Esophagus (tissue), 2 donors: ENCODE measurements around the gene PPP4C. TPM values are rescaled to one million over a fixed set of nuclear protein-coding genes. Genes with fewer than 3 reads are reported as not detected.

Source experiments
- polyA plus RNA-seq, 2 donors: library from polyadenylated mRNA; stranded (reverse); fragments of 200-250 nt; gene quantifications; one replicate each; pipeline ENCODE4 v1.2.3, GENCODE V29; 2013
- donor health status: healthy with polysubstance abuse.
- donor health status: Bipolar disorder and iron deficiency.

Gene PPP4C
- polyA plus RNA-seq, 2 donors = 113 TPM

Other genes starting within 250 kb of the PPP4C start
- 10 to 100 TPM; 26.7 to 48.3 TPM for gene CDIPT, start 212.8 kb upstream of the PPP4C start, polyA plus RNA-seq
- under 1 TPM; 0.35 to 0.45 TPM for gene SEZ6L2, start 176.4 kb upstream of the PPP4C start, polyA plus RNA-seq
- under 1 TPM; 0.31 to 0.39 TPM for gene ASPHD1, start 175.5 kb upstream of the PPP4C start, polyA plus RNA-seq
- 10 to 100 TPM; 10.1 to 15.5 TPM for gene KCTD13, start 149.8 kb upstream of the PPP4C start, polyA plus RNA-seq
- gene TMEM219, start 113.9 kb upstream of the PPP4C start, polyA plus RNA-seq = 10 to 100 TPM; 61.1 to 83.4 TPM
- 10 to 100 TPM; 15.6 to 30.2 TPM for gene TAOK2, start 102.1 kb upstream of the PPP4C start, polyA plus RNA-seq
- gene HIRIP3, start 80.4 kb upstream of the PPP4C start, polyA plus RNA-seq = 1 to 10 TPM; 6.3 to 9.7 TPM
- gene INO80E, start 79.8 kb upstream of the PPP4C start, polyA plus RNA-seq = 10 to 100 TPM; 46.4 to 82.1 TPM
- 1 to 10 TPM in 1 of 2 donors, under 1 TPM in 1; 0.69 to 3.0 TPM for gene DOC2A, start 65.0 kb upstream of the PPP4C start, polyA plus RNA-seq
- not detected for gene C16orf92, start 52.8 kb upstream of the PPP4C start, polyA plus RNA-seq
- under 1 TPM; 0.04 to 0.16 TPM for gene TLCD3B, start 44.7 kb upstream of the PPP4C start, polyA plus RNA-seq
- 1,000 to 10,000 TPM; 1,266 to 1,398 TPM for gene ALDOA, start 10.2 kb upstream of the PPP4C start, polyA plus RNA-seq
- 10 to 100 TPM in 1 of 2 donors, 1 to 10 TPM in 1; 6.2 to 15.8 TPM for gene TBX6, start 15.9 kb downstream of the PPP4C start, polyA plus RNA-seq
- gene YPEL3, start 20.2 kb downstream of the PPP4C start, polyA plus RNA-seq = 100 to 1,000 TPM in 1 of 2 donors, 10 to 100 TPM in 1; 73.6 to 183 TPM
- gene GDPD3, start 37.5 kb downstream of the PPP4C start, polyA plus RNA-seq = 10 to 100 TPM; 49.2 to 82.8 TPM
- gene MAPK3, start 47.2 kb downstream of the PPP4C start, polyA plus RNA-seq = 100 to 1,000 TPM; 120 to 126 TPM
- gene CORO1A, start 107.6 kb downstream of the PPP4C start, polyA plus RNA-seq = 10 to 100 TPM; 18.0 to 18.4 TPM
- gene BOLA2B, start 117.7 kb downstream of the PPP4C start, polyA plus RNA-seq = 100 to 1,000 TPM; 195 to 283 TPM
- 10 to 100 TPM; 44.9 to 48.2 TPM for gene SLX1A, start 117.9 kb downstream of the PPP4C start, polyA plus RNA-seq
- gene SULT1A3, start 123.3 kb downstream of the PPP4C start, polyA plus RNA-seq = 10 to 100 TPM; 10.0 to 39.0 TPM
- 1 to 10 TPM; 2.6 to 7.4 TPM for gene NPIPB13, start 172.5 kb downstream of the PPP4C start, polyA plus RNA-seq